Naive thymus-derived CD4-positive, alpha-beta T cell (primary cell): Measurements from ENCODE around the gene PROCR. TPM values are rescaled to one million over a fixed set of nuclear protein-coding genes. Genes with fewer than 3 reads are reported as not detected.
A peak's percentile ranks its signal among the peaks of the same experiment; 100 is the strongest.
"Not testable (repeated sequence)": the region's sequence is repeated elsewhere in the genome, so short reads cannot be mapped to it uniquely, and the experiment has no call there.

Experiments used
- ATAC-seq: fragments of 150-1000 bp; cut with Tn5 transposase; 2 replicates; pipeline ENCODE4 v1.10.0; 2021; ENCODE audit warnings: mild to moderate bottlenecking, moderate library complexity
- CTCF ChIA-PET: fragments of 350-600 bp; sonication (Branson Sonifier 250); formaldehyde crosslinking; loops from one replicate; lab custom pipeline; 2021; ENCODE audit warnings: antibody characterized with exemption; lab: Charles Lee
- POLR2A ChIA-PET: fragments of 350-600 bp; sonication (Branson Sonifier 250); formaldehyde crosslinking; loops from one replicate; lab custom pipeline; 2021; ENCODE audit warnings: antibody characterized with exemption, inconsistent platforms; lab: Charles Lee
- DNase-seq, 9 donors: peaks; one replicate each; pipeline versions ENCODE4 v3.0.0 to v3.0.0-alpha.2; 2020 to 2022; ENCODE audit warnings: mixed read lengths in 1 of 9
- H3K27ac ChIP-seq: one replicate; pipeline ENCODE4 v1.7.0; 2013; ENCODE audit warnings: mild to moderate bottlenecking, low read depth, low read length, moderate library complexity
- H3K27me3 ChIP-seq, 2 donors: one replicate each; pipeline ENCODE4 v1.7.0; 2013; ENCODE audit warnings: low read length in 2 of 2, mild to moderate bottlenecking in 2 of 2, moderate library complexity in 2 of 2; ENCODE audit not compliant: control insufficient read depth in 2 of 2, insufficient read depth in 2 of 2
- H3K36me3 ChIP-seq, 3 experiments: 1 replicate in 2 of 3; 2 replicates in 1 of 3; pipeline ENCODE4 v1.7.0; 2013; ENCODE audit warnings: low read length in 3 of 3, mild to moderate bottlenecking in 3 of 3, moderate library complexity in 1 of 3; ENCODE audit not compliant: insufficient read depth in 3 of 3, control insufficient read depth in 2 of 3
- H3K4me1 ChIP-seq, 2 donors: one replicate each; pipeline ENCODE4 v1.7.0; 2013; ENCODE audit warnings: low read length in 2 of 2, mild to moderate bottlenecking in 2 of 2, moderate library complexity in 1 of 2; ENCODE audit not compliant: control insufficient read depth in 2 of 2, insufficient read depth in 2 of 2
- H3K4me3 ChIP-seq: 2 replicates; pipeline ENCODE4 v1.7.0; 2013; ENCODE audit warnings: mild to moderate bottlenecking, low read length
- H3K9me3 ChIP-seq, 3 experiments: 1 replicate in 2 of 3; 2 replicates in 1 of 3; pipeline ENCODE4 v1.7.0; 2013; ENCODE audit warnings: low read length in 3 of 3; ENCODE audit not compliant: control insufficient read depth in 2 of 3
- H3K27ac Mint-ChIP-seq, 9 donors: one replicate each; pipeline ENCODE4 v1.8.0; 2020 to 2022; ENCODE audit warnings: mixed read lengths in 9 of 9, mild to moderate bottlenecking in 8 of 9, moderate library complexity in 5 of 9, inconsistent platforms in 2 of 9
- H3K27me3 Mint-ChIP-seq, 5 donors: one replicate each; pipeline ENCODE4 v1.8.0; 2021 to 2022; ENCODE audit warnings: mixed read lengths in 5 of 5, mild to moderate bottlenecking in 1 of 5
- H3K36me3 Mint-ChIP-seq, 5 donors: one replicate each; pipeline ENCODE4 v1.8.0; 2020 to 2022; ENCODE audit warnings: mixed read lengths in 5 of 5, mild to moderate bottlenecking in 3 of 5, inconsistent platforms in 1 of 5
- H3K4me1 Mint-ChIP-seq, 7 donors: one replicate each; pipeline ENCODE4 v1.8.0; 2020 to 2022; ENCODE audit warnings: mixed read lengths in 7 of 7, mild to moderate bottlenecking in 3 of 7, inconsistent platforms in 1 of 7
- H3K4me3 Mint-ChIP-seq, 10 donors: one replicate each; pipeline ENCODE4 v1.8.0; 2020 to 2022; ENCODE audit warnings: mild to moderate bottlenecking in 10 of 10, mixed read lengths in 10 of 10, moderate library complexity in 6 of 10, inconsistent platforms in 2 of 10
- H3K9me3 Mint-ChIP-seq, 11 donors: one replicate each; pipeline ENCODE4 v1.8.0; 2020 to 2022; ENCODE audit warnings: mixed read lengths in 11 of 11, mild to moderate bottlenecking in 4 of 11, inconsistent platforms in 1 of 11, moderate library complexity in 1 of 11
- intact Hi-C, 2 donors: fragments of 100-400 bp; cut with micrococcal nuclease; formaldehyde crosslinking; loops; one replicate each; pipeline ENCODE4 v1.15.1; 2023
- polyA plus RNA-seq, 2 donors: library from polyadenylated mRNA; unstranded; fragments of 300-500 nt; fragmentation: Illumina TruSeq; gene quantifications; one replicate each; pipeline ENCODE4 v1.2.3, GENCODE V29; 2021
- total RNA-seq, 6 experiments: library from RNA in 5 of 6; stranded (reverse) in 5 of 6; gene quantifications; 1 replicate in 5 of 6; 2 replicates in 1 of 6; pipeline ENCODE4 v1.2.3 and lab custom pipeline; 2021 to 2026

PROCR gene
- total and polyA plus RNA-seq, 7 experiments from 2014 or later, result 0.35 to 2.0 (median 0.87) TPM; not detected in 2

DNA sequence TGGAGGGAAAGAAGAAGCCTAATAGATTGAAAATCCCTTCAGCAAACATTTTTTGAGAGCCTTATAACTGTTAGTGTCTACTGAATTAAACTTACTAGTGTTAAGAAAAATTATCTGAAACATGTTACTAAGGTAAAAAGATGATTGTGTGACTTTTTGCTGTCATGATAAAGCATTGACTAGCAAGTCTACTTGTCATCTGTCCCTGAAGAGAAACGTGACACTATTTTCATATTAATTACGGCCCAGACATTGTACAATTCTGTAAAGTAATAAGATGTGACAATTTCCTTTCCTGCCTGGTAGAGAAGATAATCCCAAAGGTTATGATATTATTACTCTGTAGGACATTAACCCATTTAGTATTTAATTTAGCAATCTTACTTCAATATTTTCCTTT is 15.9 kb upstream of the PROCR start:
- Mint-ChIP-seq H3K9me3 (no peaks in the 10 kb centered on the region), H3K27me3 (peaks cover 0 to 2% (median 0%) of the 10 kb centered on the region in 5 donors), H3K4me3 (no peak overlapping the region), H3K27ac (no peak overlapping the region), H3K36me3 (peaks cover 0 to 3% (median 0%) of the 10 kb centered on the region in 5 donors), H3K4me1 (peaks cover 0 to 6% (median 4%) of the 10 kb centered on the region in 7 donors)
- CTCF ChIA-PET, result no interaction called here
- intact Hi-C loops, result no loop called here
- no peaks in the 10 kb centered on the region for H3K4me1 ChIP-seq
- H3K9me3 ChIP-seq, result no peaks in the 10 kb centered on the region
- H3K27ac ChIP-seq, result no peak overlapping the region
- H3K4me3 ChIP-seq, result no peak overlapping the region
- POLR2A ChIA-PET, result no interaction called here
- H3K36me3 ChIP-seq, result no peaks in the 10 kb centered on the region
- ATAC-seq, result no peak
- DNase-seq, result no peak
- H3K27me3 ChIP-seq, result no peaks in the 10 kb centered on the region

DNA sequence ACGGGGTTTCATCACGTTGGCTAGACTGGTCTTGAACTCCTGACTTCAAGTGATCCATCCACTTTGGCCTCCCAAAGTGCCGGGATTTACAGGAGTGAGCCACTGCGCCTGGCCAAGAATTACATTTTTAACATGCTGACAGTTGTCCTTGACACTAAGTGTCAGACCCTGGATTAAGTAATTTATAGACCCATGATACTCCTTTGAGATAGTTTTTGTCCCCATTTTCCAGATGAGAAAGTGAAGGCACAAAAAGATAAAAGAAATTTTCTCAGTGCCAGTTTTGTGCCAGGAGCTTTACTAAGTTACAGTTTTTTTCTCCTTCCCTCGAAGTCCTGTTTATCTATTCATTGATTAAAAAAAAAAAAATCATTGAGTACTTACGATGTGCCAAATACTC is 14.9 kb upstream of the PROCR start:
- ChIA-PET CTCF (interaction anchor here (0.7 kb wide), 1 partner anchor 982 kb away, joined by 3 read pairs; no protein-coding TSS in a partner anchor), POLR2A (no interaction called here)
- Histone ChIP-seq H3K27ac (no peak overlapping the region), H3K4me3 (no peak overlapping the region), H3K9me3 (no peaks in the 10 kb centered on the region), H3K27me3 (no peaks in the 10 kb centered on the region), H3K36me3 (no peaks in the 10 kb centered on the region), H3K4me1 (no peaks in the 10 kb centered on the region)
- Mint-ChIP-seq H3K36me3 (peaks cover 0 to 3% (median 0%) of the 10 kb centered on the region in 5 donors), H3K27ac (no peak overlapping the region), H3K9me3 (no peaks in the 10 kb centered on the region), H3K4me3 (no peak overlapping the region), H3K4me1 (peaks cover 3 to 13% (median 6%) of the 10 kb centered on the region in 7 donors), H3K27me3 (no peaks in the 10 kb centered on the region)
- intact Hi-C loops, result no loop called here
- ATAC-seq (no peak), DNase-seq (no peak)

DNA sequence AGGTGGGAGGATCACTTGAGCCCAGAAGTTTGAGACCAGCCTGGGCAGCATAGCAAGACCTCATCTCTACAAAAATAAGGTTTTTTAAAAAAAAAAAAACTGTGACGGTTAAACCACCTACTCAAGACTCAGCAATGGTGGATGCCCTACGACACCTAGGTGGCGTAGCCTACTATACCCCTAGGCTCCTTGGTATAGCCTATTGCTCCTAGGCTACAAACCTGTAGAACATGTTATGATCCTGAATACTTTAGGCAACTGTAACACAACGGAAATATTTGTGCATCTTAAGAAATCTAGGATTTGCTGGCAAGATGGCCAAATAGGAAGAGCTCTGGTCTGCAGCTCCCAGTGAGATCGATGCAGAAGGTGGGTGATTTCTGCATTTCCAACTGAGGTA is 11.5 kb upstream of the PROCR start:
- peak overlapping the region in 2 of 10 donors; percentile 26 to 53 for H3K4me3 Mint-ChIP-seq
- H3K4me3 ChIP-seq, H3K9me3 Mint-ChIP-seq, H3K27ac ChIP-seq, POLR2A ChIA-PET, CTCF ChIA-PET, H3K9me3 ChIP-seq, H3K36me3 ChIP-seq, ATAC-seq, H3K27ac Mint-ChIP-seq, H3K27me3 ChIP-seq, DNase-seq, H3K4me1 ChIP-seq, intact Hi-C loops, H3K27me3 Mint-ChIP-seq: not testable (repeated sequence)
- peaks cover 0 to 16% (median 10%) of the 10 kb centered on the region in 5 donors for H3K36me3 Mint-ChIP-seq
- H3K4me1 Mint-ChIP-seq, result peaks cover 3 to 23% (median 9%) of the 10 kb centered on the region in 7 donors

DNA sequence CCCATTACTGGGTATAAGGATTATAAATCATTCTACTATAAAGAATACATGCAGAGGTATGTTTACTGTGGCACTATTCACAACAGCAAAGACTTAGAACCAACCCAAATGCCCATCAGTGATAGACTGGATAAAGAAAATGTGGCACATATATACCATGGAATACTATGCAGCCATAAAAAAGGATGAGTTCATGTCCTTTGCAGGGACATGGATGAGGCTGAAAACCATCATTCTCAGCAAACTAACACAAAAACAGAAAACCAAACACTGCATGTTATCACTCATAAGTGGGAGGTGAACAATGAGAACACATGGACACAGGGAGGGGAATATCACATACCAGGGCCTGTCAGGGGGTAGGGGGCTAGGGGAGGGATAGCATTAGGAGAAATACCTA is 7.3 kb upstream of the PROCR start:
- H3K9me3 Mint-ChIP-seq, POLR2A ChIA-PET, H3K36me3 ChIP-seq, H3K27ac ChIP-seq, H3K4me3 Mint-ChIP-seq, H3K27ac Mint-ChIP-seq, H3K4me1 ChIP-seq, intact Hi-C loops, H3K27me3 Mint-ChIP-seq, DNase-seq, H3K4me3 ChIP-seq, ATAC-seq, H3K9me3 ChIP-seq, H3K27me3 ChIP-seq: not testable (repeated sequence)
- CTCF ChIA-PET, result interaction anchor here (0.5 kb wide), 1 partner anchor 1741 kb away, joined by 4 read pairs; no protein-coding TSS in a partner anchor
- Mint-ChIP-seq H3K4me1 (peaks cover 4 to 23% (median 9%) of the 10 kb centered on the region in 7 donors), H3K36me3 (peaks cover 0 to 13% (median 10%) of the 10 kb centered on the region in 5 donors)

DNA sequence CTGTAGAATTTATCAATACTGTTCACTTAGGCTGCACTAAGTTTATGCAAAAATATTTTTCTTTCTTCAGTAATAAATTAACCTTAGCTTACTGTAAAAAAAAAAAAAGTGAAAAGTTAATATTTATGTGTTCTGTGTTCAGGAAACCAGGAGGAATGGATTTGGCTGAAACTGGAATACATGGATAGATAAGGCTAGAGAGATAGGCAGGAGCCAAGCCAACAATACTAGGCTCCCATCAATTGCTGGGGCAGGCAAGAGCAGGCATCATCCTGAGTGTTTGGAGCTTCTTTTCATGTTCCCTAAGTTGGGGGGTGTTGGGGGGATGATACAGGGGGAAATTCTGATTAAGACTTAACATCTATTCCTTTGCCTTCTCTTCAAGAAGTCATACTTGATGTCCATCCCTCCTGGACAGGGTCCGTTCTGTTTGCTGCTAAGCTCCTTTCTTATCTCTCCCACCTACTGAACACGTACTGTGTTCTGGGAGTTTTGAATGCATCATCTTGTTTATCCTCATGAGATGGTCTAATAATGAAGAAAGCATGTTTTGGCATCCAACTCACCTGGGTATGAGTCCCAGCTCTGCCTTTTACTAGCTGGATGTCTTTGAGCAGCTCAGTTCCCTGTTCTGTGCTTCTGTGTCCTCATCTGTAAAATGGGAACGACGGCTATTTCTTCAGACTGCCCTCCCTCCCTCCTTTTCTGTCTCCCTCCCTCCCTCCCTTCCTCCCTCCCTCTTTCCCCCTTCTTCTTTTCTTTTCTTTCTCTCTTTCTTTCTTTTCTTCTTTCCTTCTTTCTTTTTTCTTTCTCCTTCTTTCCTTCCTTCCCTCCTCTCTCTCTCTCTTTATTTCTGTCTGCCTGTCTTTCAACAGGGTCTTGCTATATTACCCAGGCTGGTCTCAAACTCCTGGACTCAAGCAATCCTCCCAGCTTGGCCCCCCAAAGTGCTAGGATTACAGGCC is 6.4 kb upstream of the PROCR start:
- DNase-seq, result no peak
- H3K4me3 ChIP-seq, result no peak overlapping the region
- ChIA-PET POLR2A (interaction anchor here (0.6 kb wide), 2 partner anchors 62 to 1826 kb away, joined by 3 read pairs; no protein-coding TSS in a partner anchor), CTCF (interaction anchor here (0.5 kb wide), 1 partner anchor 1740 kb away, joined by 4 read pairs; no protein-coding TSS in a partner anchor)
- Mint-ChIP-seq H3K4me1 (peaks cover 3 to 20% (median 8%) of the 10 kb centered on the region in 7 donors), H3K27me3 (no peaks in the 10 kb centered on the region), H3K36me3 (peaks cover 0 to 13% (median 10%) of the 10 kb centered on the region in 5 donors), H3K9me3 (peaks cover 0 to 8% (median 3%) of the 10 kb centered on the region in 11 donors), H3K4me3 (no peak overlapping the region), H3K27ac (peak overlapping the region in 1 of 9 donors; percentile 72)
- no peaks in the 10 kb centered on the region for H3K9me3 ChIP-seq
- intact Hi-C loops, result no loop called here
- ATAC-seq, result no peak
- H3K36me3 ChIP-seq, result no peaks in the 10 kb centered on the region
- no peaks in the 10 kb centered on the region for H3K4me1 ChIP-seq
- no peaks in the 10 kb centered on the region for H3K27me3 ChIP-seq
- no peak overlapping the region for H3K27ac ChIP-seq

DNA sequence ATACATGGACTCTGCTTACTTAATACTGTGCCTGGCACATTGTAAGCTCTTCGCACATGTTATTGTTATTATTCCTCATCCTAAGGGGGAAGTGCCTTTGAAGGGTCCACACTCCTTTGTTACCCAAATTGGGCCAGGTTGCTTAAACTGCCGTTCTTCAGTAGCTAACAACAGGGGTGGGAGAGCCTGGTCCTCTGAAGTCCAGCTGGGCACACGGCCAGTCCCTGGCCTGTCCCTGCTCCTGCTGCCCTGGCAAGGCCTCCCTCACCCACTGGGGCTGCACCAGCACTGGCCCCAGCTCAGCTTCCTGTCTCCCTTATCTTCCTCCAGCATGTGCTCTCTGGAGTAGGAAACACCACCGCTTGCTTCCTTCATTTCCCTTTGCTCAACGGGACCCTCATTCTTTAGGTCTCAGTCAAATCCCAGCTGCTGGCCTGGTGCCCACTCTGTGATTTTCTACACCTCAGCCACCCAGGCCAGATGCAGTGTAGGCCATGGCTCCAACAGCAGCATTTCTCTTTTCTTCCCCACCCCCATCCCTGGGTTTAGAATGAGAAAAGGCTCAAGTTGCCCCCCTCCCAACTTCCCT is 5.5 kb upstream of the PROCR start:
- Mint-ChIP-seq H3K4me3 (no peak overlapping the region), H3K27me3 (peaks cover 0 to 3% (median 0%) of the 10 kb centered on the region in 5 donors), H3K4me1 (peaks cover 0 to 18% (median 7%) of the 10 kb centered on the region in 7 donors), H3K9me3 (peaks cover 0 to 8% (median 3%) of the 10 kb centered on the region in 11 donors), H3K27ac (peak overlapping the region in 1 of 9 donors; percentile 72), H3K36me3 (peaks cover 0 to 13% (median 10%) of the 10 kb centered on the region in 5 donors)
- Histone ChIP-seq H3K4me1 (no peaks in the 10 kb centered on the region), H3K27ac (no peak overlapping the region), H3K27me3 (no peaks in the 10 kb centered on the region), H3K36me3 (no peaks in the 10 kb centered on the region), H3K4me3 (no peak overlapping the region), H3K9me3 (no peaks in the 10 kb centered on the region)
- intact Hi-C loops, result no loop called here
- DNase-seq, result no peak
- CTCF ChIA-PET, result no interaction called here
- POLR2A ChIA-PET, result no interaction called here
- no peak for ATAC-seq
